K562 (cell line): ENCODE measurements around the gene CCDC7. TPM values are rescaled to one million over a fixed set of nuclear protein-coding genes. Genes with fewer than 3 reads are reported as not detected.

Source experiments
- ATAC-seq: fragments of 200-7000 bp; cut with Tn5 transposase; 3 replicates; pipeline ENCODE4 v1.9.1; 2020; ENCODE audit warnings: moderate library complexity
- BruUV-seq: library from RNA; stranded (reverse); fragments of 400-500 nt; replicated peaks from 2 replicates; lab custom pipeline; 2021; lab: Mats Ljungman, UMichigan
- CTCF ChIA-PET: fragments of 300-600 bp; formaldehyde crosslinking; extraction: SDS; loops from one replicate; lab custom pipeline; 2021; ENCODE audit warnings: low intra/inter-chr PET ratio; lab: Yijun Ruan, JAX
- POLR2A ChIA-PET: fragments of 300-600, 350-650 bp; sonication (Branson Sonifier 250); formaldehyde crosslinking; extraction: SDS; loops from one replicate; lab custom pipeline; 2021; ENCODE audit warnings: antibody characterized with exemption, inconsistent platforms; lab: Yijun Ruan, JAX
- DNase-seq, 4 experiments: peaks; one replicate each; pipeline versions ENCODE4 v3.0.0 to v3.0.0-alpha.2; 2011 to 2018; ENCODE audit warnings: low spot score in 3 of 4, mixed read lengths in 3 of 4; ENCODE audit errors: extremely low read depth in 1 of 4
- FAIRE-seq: peaks from 2 replicates; lab custom pipeline; 2011; peaks lifted over from hg19 to GRCh38; lab: Jason Lieb, UNC
- H2AFZ ChIP-seq: 2 replicates; pipeline ENCODE4 v1.6.0; 2011; ENCODE audit warnings: low read depth, low read length, control low read depth, inconsistent platforms
- H3K27ac ChIP-seq: fragments of 200-600 bp; 3 replicates; pipeline ENCODE4 v1.8.0; 2011; ENCODE audit warnings: low read depth, mild to moderate bottlenecking, control low read depth, inconsistent platforms, low read length, moderate library complexity, mixed read lengths; ENCODE audit errors: extremely low read depth
- H3K27me3 ChIP-seq, 2 experiments: fragments of 300-600 bp in 1 of 2; 2 replicates in 1 of 2; 3 replicates in 1 of 2; pipeline versions ENCODE4 v1.6.0 to v1.8.0; 2011; ENCODE audit warnings: inconsistent platforms in 2 of 2, low read length in 2 of 2, mild to moderate bottlenecking in 1 of 2, mixed read lengths in 1 of 2, moderate library complexity in 1 of 2; ENCODE audit not compliant: control insufficient read depth in 2 of 2, insufficient read depth in 2 of 2
- H3K36me3 ChIP-seq: fragments of 300-600 bp; 3 replicates; pipeline ENCODE4 v1.8.0; 2011; ENCODE audit warnings: mild to moderate bottlenecking, low read length, inconsistent platforms; ENCODE audit not compliant: control insufficient read depth, insufficient read depth
- H3K4me1 ChIP-seq, 2 experiments: fragments of 200-600 bp in 1 of 2; replicated peaks in 1 of 2; 2 replicates in 1 of 2; 3 replicates in 1 of 2; pipeline versions ENCODE4 v1.5.1 to v1.8.0; 2011; ENCODE audit warnings: inconsistent platforms in 2 of 2, low read length in 2 of 2, mild to moderate bottlenecking in 1 of 2, mixed read lengths in 1 of 2, moderate library complexity in 1 of 2; ENCODE audit not compliant: control insufficient read depth in 2 of 2, insufficient read depth in 2 of 2
- H3K4me2 ChIP-seq: 2 replicates; pipeline ENCODE4 v1.6.1; 2011; ENCODE audit warnings: low read length, control low read depth, inconsistent platforms, mixed read lengths; ENCODE audit not compliant: insufficient read depth
- H3K4me3 ChIP-seq: fragments of 200-600 bp; sonication (generic), shearing (Covaris generic); 2 replicates; pipeline ENCODE4 v1.5.1; 2016; ENCODE audit warnings: control low read depth, inconsistent platforms
- H3K79me2 ChIP-seq: fragments of 200-600 bp; 3 replicates; pipeline ENCODE4 v1.8.0; 2011; ENCODE audit warnings: low read length, inconsistent platforms; ENCODE audit not compliant: control insufficient read depth, insufficient read depth
- H3K9ac ChIP-seq, 2 experiments: 2 replicates each; pipeline versions ENCODE4 v1.6.0 to v1.6.1; 2011; ENCODE audit warnings: low read depth in 2 of 2, low read length in 2 of 2, control low read depth in 1 of 2, inconsistent platforms in 1 of 2, mild to moderate bottlenecking in 1 of 2, mixed read lengths in 1 of 2; ENCODE audit not compliant: insufficient read depth in 1 of 2
- H3K9me1 ChIP-seq: one replicate; pipeline ENCODE4 v1.6.0; 2011; ENCODE audit warnings: inconsistent platforms, mild to moderate bottlenecking, low read length, moderate library complexity; ENCODE audit not compliant: control insufficient read depth, insufficient read depth
- H3K9me3 ChIP-seq: replicated peaks from 2 replicates; pipeline ENCODE4 v1.5.1; 2011; ENCODE audit warnings: low read depth, low read length, inconsistent platforms; ENCODE audit not compliant: control insufficient read depth, insufficient read depth
- H4K20me1 ChIP-seq: replicated peaks from 2 replicates; pipeline ENCODE4 v1.6.1; 2011; ENCODE audit warnings: low read length, inconsistent platforms, mixed read lengths; ENCODE audit not compliant: control insufficient read depth, insufficient read depth
- CAMTA2 ChIP-seq: fragments of 250-450 bp; sonication (Bioruptor Pico); conservative IDR thresholded peaks from 2 replicates; pipeline ENCODE4 v1.5.1; 2022
- CHCHD3 ChIP-seq: fragments of 250-450 bp; sonication (Bioruptor Pico); IDR thresholded peaks from 2 replicates; pipeline ENCODE4 v2.1.2; 2022; ENCODE audit warnings: mild to moderate bottlenecking
- GATAD2B ChIP-seq: fragments of 450-650 bp; IDR thresholded peaks from 2 replicates; pipeline ENCODE4 v1.6.1; 2017; ENCODE audit warnings: mild to moderate bottlenecking, borderline replicate concordance
- HDAC8 ChIP-seq: fragments of 450-650 bp; IDR thresholded peaks from 2 replicates; pipeline ENCODE4 v1.6.1; 2016; ENCODE audit warnings: mild to moderate bottlenecking, missing genetic modification characterization, moderate library complexity, missing compliant biosample characterization
- MEF2D ChIP-seq: conservative IDR thresholded peaks from 2 replicates; pipeline ENCODE4 v1.6.1; 2016; ENCODE audit warnings: low read depth, missing genetic modification characterization, missing compliant biosample characterization
- PHTF2 ChIP-seq: fragments of 250-450 bp; sonication (Bioruptor Pico); IDR thresholded peaks from 2 replicates; pipeline ENCODE4 v1.5.0; 2021; ENCODE audit warnings: mild to moderate bottlenecking
- PPARD ChIP-seq: fragments of 250-450 bp; sonication (Bioruptor Pico); IDR thresholded peaks from 2 replicates; pipeline ENCODE4 v1.8.0; 2022; ENCODE audit warnings: inconsistent platforms, mild to moderate bottlenecking, moderate library complexity
- SP1 ChIP-seq: sonication (generic); formaldehyde crosslinking; IDR thresholded peaks from 2 replicates; pipeline ENCODE4 v1.8.1; 2022; ENCODE audit warnings: mild to moderate bottlenecking, missing genetic modification reagents
- ZBTB33 ChIP-seq: sonication (generic); formaldehyde crosslinking; IDR thresholded peaks from 2 replicates; pipeline ENCODE4 v1.8.1; 2023; ENCODE audit warnings: mild to moderate bottlenecking, missing genetic modification reagents
- ZNF778 ChIP-seq: fragments of 450-650 bp; formaldehyde crosslinking; IDR thresholded peaks from 2 replicates; pipeline ENCODE4 v1.4.0; 2020; ENCODE audit warnings: mild to moderate bottlenecking, moderate library complexity
- WGBS: fragments of 100-300 bp; shearing (Covaris generic); methylation state at CpG from one replicate; pipeline ENCODE4 v1.1.6; 2016; ENCODE audit warnings: low coverage, mixed read lengths; ENCODE audit not compliant: insufficient coverage; ENCODE audit errors: missing lambda C conversion rate; 5-methylcytosine and 5-hydroxymethylcytosine counted together
- in situ Hi-C: fragments of 300-500 bp; cut with MboI; formaldehyde crosslinking; loops from 4 replicates; pipeline ENCODE4 v1.15.0; 2018; ENCODE audit warnings: inconsistent platforms, mixed read lengths
- intact Hi-C: fragments of 100-400 bp; cut with micrococcal nuclease; formaldehyde crosslinking; loops from 2 replicates; pipeline ENCODE4 v1.14.2; 2022
- polyA plus RNA-seq, 8 experiments: library from polyadenylated mRNA; depleted of rRNA in 4 of 8; stranded (reverse) in 5 of 8; unstranded in 3 of 8; fragments of >200 nt; fragmentation: Nextera tagmentation in 2 of 8; fragmentation: Illumina TruSeq in 1 of 8; extraction: Ambion mirVana in 2 of 8; extraction: Trizol in 1 of 8; gene quantifications; 2 replicates each; pipeline versions ENCODE4 v1.2.1 to v1.2.3, GENCODE V29; 2011 to 2014; ENCODE audit warnings: inconsistent platforms in 1 of 8, missing spikeins in 1 of 8
- total RNA-seq, 7 experiments: library from RNA; depleted of rRNA in 6 of 7; stranded (reverse); fragments of >200 nt in 6 of 7; fragmentation: Illumina TruSeq in 2 of 7; extraction: Trizol in 2 of 7; gene quantifications; 2 replicates each; pipeline versions ENCODE4 v1.2.1 to v1.2.3, GENCODE V29; 2011 to 2021; ENCODE audit warnings: low replicate concordance in 1 of 7

The CCDC7 gene
- total and polyA plus RNA-seq, 9 of the 15 experiments (the other 6 are each of a cell fraction or from before 2014, with no cell fraction given), result 1.5 to 6.6 (median 2.7) TPM

GRCh38 chr10:32408690-32409089, 37.2 kb upstream of the CCDC7 start (continued):
- TF ChIP-seq PHTF2 (CRISPR knock-in tag) (no peak), SP1 (CRISPR knock-in tag) (no peak), MEF2D (tag) (no peak), ZBTB33 (CRISPR knock-in tag) (no peak), CHCHD3 (CRISPR knock-in tag) (no peak), CAMTA2 (CRISPR knock-in tag) (no peak), ZNF778 (no peak), GATAD2B (no peak), HDAC8 (no peak)
- TF ChIP-seq, all 486 proteins: peak for 0

- POLR2A ChIA-PET, result no interaction called here
- no peak for DNase-seq
- no peak for ATAC-seq
- CTCF ChIA-PET, result no interaction called here
- no TSS peak for BruUV-seq
- Histone ChIP-seq H3K4me3 (no peak overlapping the region), H3K79me2 (no peaks in the 10 kb centered on the region), H3K9me1 (no peaks in the 10 kb centered on the region), H3K9ac (no peak overlapping the region), H3K27ac (no peak overlapping the region), H3K4me1 (peaks cover 0 to 4% of the 10 kb centered on the region in 2 experiments; a peak in 4 of 5 replicates), H3K36me3 (no peaks in the 10 kb centered on the region), H3K4me2 (no peak overlapping the region), H3K27me3 (no peaks in the 10 kb centered on the region), H3K9me3 (no peaks in the 10 kb centered on the region), H4K20me1 (no peaks in the 10 kb centered on the region), H2AFZ (peak overlapping the region; percentile 4; the same call in 1 of the 2 replicates)
- in situ Hi-C loops, result no loop called here
- 33% methylated on average over 3 of the region's 3 CpGs for WGBS
- intact Hi-C loops, result no loop called here
- FAIRE-seq, result no peak
- no peak for TF ChIP-seq PPARD (CRISPR knock-in tag)
Observed at GRCh38 chr10:32409741-32410140, 36.2 kb upstream of the CCDC7 start.
